Measurements from ENCODE around the gene FRMPD4.

The FRMPD4 gene

DNA sequence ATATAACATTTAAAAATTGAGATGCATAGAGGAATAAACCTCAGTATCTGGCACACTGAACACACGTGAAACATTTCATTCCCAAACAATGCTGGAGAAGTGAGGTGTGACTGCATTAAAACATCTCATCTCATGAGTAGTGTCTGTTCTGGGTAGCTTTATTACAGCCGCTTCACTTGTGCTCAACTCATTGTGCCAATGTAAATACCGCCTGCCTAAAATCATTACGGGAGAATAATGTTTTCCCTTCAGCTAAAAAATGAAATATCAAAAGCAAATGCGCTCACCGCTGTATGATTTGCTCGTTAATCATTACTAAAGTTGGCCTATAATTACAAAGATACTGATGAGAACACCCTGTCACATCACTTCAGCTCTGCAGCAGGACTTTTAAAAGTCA, 542.8 kb downstream of the FRMPD4 start:
- DNase-seq, result no peak

DNA sequence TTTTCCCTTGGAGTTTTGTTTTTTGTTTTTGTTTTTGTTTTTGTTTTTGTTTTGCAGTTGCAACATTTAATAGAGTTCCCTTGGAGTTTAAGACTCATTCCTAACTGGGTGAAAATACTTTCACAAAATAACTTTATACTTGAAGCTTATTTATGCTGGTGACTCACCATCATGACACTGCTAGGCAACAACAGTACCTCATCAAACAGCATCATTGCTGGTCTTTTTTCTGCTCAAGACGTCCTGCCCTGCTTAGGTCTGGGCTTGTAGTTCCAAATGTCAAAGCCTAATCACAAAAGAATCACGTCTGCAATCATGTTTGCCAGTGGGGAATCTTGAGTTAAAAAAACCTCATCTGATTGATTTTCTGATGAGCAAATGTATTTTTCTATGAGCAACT, 547.3 kb downstream of the FRMPD4 start:
- no peak for DNase-seq

DNA sequence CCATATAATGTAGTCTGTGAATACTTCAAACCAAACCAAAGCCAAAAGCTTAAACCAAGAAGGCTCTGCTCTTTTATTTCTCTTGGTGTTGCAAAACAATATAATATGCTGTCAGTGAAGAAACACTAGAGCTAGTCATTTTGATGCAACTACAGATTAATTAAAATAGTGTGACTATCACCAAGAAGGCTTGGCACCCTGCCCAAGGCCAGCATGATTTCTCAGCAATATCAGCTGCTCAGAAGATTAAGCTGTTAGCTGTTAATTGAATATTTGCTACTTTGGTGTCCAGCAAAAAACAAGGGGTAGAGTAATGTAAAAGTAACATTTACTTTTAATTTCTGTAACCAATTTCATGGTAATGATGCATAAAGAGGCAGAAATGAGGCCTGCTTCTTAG, 548.1 kb downstream of the FRMPD4 start:
- no peak for DNase-seq

DNA sequence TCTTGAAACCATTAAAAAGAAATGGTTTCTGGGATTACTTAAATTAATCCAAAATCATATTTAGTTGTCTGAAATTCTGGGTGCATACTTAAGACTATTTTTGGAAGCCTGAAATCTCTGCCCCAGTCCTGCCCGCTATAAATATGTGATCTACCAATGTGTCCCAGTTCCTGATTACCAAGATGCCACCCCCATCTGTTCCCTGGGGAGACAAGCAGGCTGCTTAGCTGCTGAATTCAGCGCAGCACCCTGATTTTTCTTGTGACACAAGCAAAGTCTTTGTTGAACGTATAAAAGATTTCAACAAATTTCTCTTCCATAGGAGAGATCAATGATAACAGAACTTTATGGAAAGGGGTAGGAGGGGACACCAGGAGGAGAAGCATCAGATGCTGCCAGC, 552.4 kb downstream of the FRMPD4 start:
- no peak for DNase-seq

DNA sequence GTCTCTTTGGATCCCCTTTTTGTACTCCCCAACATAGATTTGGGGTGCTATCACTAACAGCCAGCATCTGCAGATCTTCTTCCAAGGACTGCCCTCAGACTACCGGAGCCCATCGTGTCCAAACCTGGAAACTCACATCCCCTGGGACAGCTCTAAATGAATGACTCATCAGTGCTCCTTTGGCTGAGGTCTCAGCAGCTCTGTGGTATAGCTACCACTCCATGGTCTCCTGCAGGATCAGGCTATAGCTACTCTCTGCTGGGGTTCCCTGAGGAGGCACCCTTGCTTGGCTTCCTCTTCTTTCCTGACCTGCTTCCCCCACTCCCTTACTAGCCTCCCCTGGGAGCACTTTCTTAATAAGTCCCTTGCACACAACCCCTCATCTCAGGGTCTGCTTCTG, 555.5 kb downstream of the FRMPD4 start:
- DNase-seq, result no peak

DNA sequence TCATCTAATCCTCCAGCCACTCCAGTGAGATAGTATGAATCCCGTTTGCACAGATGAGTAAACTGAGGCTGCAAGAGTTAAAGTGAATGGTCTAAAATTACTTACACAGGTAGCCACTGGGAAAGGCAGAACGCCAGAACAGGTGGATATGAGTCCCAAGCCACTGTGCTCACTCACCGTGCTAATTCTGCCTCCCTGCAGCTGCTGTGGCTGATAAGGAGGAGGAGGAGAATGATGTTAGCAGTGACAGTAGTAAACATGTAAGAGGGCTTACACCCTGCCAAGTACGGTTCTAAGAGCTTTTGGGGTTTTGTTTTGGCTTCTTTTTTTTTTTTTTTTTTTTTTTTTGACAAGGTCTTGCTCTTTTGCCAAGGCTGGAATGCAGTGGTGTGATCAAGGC, 562.5 kb downstream of the FRMPD4 start:
- DNase-seq, result no peak

DNA sequence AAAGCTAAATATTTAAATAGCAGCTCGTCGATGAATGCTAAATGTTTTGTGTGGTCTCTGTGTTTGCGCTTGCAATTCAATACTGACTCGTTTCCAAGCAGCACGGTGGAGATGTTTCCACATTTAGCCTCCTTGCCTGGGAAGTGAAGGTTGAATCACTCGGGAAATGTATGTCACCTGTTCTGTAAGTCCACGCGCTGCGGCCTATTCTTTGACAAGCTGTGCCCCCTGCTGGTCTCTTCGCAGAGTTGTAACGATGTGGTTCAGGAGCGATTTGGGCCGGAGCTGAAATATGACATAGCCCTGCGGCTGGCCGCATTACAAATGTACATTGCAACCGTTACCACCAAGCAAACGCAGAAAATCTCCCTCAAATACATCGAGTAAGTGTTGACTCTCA, 563.4 kb downstream of the FRMPD4 start:
- DNase-seq, result peak; percentile 64

DNA sequence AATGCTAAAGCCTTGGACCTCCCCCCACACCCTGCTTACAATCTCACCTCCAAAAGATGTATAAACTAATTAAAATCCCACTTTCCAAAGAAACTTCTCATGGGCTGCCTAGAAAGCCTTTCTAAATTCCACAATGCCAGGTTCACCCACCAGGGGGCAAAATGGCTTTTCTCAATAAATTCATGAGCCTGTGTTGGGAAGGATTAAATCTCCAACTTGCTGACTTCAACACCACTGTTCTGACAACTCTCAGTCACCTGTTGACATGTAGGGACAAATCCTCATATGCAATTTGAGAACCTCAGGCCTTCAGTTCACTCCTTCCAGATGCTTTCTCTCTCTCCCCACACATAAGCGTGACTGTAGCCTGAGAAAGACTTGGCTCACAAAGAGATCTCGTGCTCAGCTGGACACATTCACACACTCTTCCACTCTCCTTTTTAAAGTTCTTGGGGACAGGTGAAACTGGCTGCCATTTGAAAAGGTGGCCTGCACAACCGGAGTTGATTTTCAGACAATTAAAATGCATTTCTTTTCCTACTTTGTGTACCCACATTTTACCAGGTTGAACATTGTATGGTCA, 564.3 kb downstream of the FRMPD4 start:
- DNase-seq, result peak; percentile 17

DNA sequence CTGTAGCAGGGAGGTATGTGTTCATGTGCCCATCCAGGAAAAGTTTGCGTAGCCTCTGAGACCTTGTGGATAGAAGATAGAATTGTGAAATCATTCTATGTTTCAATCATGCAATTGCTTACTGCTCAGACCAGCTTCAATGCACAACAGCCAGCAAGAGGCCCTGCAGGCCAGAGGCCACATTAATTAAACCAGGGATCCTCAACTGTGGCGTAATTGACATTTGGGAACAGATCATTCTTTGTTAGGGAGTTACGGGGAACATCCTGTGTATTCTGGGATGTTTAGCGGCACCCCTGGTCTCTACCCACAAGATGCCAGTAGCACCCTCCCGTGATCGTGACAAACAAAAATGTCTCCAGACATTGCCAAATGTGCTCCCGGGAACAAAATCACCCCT, 566.4 kb downstream of the FRMPD4 start:
- DNase-seq, result no peak

DNA sequence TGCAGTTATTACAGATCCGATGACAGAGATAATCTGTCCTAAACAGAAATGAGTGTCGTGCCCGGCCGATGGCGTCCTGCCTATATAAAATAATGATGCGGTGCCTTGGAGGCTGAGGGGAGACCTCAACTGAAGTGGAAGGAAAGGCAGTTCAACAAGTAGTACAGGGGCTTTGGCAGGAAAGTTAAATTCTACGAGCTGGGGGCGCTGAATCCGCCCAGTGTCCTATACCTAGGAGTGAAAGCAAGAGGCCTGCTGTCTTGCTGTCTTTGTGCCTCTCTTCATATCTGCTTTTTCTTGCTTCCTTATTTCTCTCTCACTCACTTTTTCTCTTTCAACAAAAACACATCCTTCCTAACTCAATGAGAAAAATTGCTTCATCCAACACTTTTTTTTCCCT, 570.8 kb downstream of the FRMPD4 start:
- DNase-seq, result peak; percentile 22

DNA sequence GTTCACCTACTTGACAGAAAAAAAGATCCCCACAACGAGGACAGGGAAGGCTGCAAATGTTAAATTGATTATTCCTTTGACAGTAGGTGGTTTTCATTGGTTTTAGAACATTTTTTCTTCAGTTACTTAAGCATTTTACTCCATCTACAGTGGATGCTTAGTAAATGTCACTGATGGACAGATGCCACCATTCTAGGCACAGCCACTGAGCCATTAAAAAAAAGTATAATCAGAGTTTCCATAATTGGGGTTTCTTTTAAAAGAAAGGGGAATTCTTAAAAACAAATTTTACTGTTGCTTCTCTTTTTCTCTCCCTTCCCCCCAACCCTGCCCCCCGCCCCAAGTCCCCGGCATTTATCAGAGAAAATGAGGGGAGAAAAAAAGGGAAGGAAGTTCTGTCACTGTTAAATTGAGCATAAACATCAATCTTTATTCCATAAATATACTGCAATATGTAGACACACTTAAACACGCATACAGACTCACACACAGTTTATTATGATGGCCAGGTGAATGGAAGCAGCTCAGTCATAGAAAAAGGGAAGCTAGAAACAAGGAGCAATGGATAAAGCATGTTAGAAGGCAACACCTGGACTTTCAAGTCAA, 573.3 kb downstream of the FRMPD4 start:
- no peak for DNase-seq

DNA sequence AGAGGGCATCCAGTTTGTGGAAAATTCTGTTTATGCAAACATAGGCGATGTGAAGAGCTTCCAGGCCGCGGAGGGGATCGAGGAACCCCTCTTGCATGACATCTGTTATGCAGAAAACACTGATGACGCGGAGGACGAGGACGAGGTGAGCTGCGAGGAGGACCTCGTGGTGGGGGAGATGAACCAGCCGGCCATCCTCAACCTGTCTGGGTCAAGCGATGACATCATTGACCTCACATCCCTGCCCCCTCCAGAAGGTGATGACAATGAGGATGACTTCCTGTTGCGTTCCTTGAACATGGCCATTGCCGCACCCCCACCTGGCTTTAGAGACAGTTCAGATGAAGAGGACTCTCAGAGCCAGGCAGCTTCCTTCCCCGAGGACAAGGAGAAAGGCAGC, 578.3 kb downstream of the FRMPD4 start:
- no peak for DNase-seq

DNA sequence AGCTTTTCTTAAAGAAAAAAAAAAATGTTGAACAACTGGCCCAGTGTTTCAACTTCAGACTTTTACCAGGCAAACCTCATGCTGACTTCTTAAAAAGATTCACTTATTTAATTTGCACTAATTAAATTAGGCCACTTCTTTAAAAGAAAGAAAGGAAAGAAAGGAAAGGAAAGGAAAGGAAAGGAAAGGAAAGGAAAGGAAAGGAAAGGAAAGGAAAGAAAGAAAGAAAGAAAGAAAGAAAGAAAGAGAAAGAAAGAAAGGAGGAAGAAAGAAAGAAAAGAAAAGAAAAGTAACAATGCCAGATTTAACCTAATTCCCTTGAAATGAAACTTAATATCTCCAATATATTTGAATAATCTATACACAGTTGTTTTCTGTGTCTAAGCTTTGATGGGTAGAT, 581.6 kb downstream of the FRMPD4 start:
- no peak for DNase-seq

DNA sequence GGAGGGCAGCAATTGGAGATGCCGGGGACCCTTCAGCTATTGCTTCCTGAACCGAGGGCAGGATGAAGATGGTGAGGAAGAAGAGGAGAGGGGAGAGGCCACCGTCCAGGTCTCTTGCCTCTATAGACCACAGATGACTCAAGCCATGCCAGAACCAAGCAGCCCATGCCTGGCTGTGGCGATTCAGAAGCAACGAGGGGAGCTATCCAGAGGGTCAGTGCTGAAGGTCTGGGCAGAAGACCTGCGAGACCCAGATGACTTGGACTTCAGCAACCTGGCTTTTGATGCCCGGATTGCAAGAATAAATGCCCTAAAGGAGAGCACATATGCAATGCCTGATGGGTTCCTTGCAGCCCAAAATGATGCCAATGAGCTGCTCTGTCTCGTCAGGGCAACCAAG, 582.8 kb downstream of the FRMPD4 start:
- DNase-seq, result peak; percentile 3

DNA sequence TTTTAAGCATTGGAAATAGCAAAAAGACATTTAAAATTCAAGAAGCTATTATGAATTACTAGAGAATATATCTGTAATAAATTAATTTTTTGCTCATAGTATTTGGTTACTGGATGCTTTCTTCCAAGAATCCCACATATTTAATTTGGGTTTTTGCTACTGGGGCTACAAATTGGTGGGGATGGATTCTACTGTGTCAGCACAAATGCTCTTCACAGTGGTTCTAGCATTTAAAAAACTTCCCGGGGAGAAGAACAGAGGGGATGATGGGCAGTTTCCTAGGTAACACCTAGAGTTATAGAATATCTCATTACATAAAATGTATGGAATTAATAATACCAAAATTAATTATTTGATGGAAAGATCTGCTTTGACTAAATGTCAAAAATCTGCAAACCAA, 584.0 kb downstream of the FRMPD4 start:
- DNase-seq, result no peak

DNA sequence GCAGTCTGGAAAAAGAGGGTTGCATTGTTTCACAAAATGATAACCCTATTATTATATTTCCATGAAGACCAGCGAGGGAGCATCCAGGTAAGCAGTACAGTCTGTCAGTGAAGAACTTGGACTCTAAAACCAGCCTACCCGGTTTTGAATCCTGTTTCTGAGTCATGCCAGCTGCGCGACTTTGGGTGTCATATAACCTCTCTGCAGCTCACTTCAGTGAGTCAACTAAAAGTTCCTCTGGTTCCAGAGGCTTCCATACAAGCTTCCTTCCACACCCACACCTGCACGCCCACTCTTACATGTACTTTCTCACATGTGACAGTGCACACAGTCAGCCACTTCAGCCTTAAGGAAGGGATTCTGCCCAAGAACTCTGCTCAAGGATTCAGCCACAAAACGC, 603.1 kb downstream of the FRMPD4 start:
- no peak for DNase-seq

DNA sequence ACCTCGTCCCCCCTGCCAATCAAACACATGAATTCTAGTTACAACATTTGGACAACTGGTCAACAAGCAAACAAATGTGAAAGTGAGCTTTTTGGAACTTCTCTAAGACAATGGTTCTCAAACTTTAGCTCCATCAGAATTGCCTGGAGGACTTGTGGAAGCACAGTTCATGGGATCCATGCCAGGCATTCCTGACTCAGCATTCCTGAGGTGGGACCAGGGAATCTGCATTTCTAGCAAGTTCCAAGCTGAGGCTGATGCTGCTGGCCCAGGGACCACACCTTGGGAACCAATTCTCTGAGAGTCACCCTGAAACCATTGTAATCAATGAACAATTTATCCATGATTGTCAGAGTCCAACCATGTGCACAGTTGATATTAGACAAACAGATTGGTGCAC, 609.2 kb downstream of the FRMPD4 start:
- no peak for DNase-seq

DNA sequence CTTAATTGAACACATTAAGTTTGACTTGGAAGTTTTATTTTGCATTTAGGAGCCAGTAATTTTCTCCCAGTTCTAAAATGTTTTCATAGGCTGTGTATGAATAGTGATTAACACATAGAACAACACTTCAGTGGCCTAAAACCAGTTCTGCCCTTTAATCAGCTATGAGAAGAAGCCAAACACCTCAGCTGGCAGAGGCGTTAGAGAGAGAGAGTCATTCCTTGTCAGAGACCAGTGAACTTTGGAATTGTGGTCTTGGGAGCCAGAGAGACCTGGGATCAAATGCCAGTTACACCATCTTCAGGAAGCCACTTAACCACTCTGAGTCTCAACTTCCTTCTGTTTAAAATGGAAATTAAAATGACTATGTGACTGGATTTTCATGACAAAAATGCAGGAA, 613.6 kb downstream of the FRMPD4 start:
- no peak for DNase-seq

DNA sequence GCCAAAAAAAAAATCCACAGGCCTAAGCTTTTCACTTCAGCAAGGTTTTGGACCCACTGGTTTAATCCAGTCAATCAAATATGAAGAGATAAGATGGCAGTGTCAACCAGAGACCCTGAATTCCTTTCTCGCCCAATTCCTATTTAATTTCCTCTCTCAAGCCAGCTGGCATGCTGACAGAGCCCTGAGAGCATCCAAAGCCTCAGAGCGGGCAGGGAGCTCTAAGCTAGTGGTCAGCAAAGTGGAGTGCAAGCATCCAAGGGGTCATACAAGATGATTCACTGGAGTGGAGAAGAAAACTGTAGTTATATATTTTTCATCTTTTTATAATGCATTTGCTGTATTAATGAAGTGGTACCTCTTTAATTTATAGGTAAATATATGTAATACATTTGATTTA, 615.1 kb downstream of the FRMPD4 start:
- DNase-seq, result no peak

DNA sequence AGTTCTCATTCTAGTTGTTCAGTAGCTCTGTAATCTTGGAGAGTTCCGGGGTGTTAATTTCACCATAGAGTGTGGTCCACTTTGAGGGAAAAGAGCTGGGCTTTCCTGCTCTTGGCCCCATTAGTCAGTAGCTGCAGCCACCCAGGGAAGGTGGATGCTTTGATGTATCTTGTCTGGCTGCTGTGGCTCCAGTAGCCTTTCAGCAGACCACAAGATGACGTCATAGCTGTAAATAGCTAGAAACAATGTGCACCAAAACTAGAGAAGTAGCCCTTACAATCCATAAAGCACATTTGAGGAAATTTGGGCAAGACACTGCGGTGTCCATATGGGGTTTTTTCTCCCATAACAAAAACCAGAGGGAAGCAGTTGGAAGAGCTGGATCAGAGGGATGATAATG, 620.0 kb downstream of the FRMPD4 start:
- DNase-seq, result no peak

DNA sequence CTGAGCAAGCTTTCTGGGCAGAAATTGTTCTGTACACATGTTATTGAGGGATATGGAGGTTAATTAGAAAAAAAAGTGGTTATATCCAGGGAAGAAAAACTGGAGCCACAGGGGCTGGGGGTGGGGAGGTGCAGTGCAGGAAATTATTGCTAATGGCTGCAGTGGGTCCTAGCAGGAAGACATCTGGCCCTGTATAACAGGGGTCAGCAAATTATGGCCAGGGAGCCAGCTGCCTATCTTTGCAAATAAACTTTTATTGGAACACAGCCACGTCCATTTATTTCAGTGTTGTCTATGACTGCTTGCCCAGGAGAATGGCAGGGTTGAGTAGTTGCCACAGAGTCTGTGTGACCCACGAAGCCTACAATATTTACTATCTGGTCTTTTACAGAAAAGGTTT, 629.6 kb downstream of the FRMPD4 start:
- DNase-seq, result no peak

DNA sequence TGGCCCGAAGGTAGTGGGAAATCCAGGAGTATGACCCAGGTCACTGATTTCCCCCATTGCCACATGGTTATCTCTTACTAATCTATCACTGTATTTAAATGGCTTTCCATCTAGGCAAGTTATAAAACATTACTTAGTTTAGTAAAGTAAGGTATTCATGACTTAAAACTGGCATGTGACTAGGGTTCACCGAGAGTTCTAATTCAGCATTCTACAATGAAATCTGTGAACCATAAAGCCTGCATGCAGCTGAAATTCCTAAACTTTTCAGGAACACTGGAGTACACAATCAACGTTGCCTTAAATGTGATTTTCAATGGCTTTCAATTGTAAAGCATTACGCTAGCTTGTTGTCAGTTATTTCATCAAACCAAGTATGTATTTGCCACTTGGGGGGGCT, 630.2 kb downstream of the FRMPD4 start:
- no peak for DNase-seq

DNA sequence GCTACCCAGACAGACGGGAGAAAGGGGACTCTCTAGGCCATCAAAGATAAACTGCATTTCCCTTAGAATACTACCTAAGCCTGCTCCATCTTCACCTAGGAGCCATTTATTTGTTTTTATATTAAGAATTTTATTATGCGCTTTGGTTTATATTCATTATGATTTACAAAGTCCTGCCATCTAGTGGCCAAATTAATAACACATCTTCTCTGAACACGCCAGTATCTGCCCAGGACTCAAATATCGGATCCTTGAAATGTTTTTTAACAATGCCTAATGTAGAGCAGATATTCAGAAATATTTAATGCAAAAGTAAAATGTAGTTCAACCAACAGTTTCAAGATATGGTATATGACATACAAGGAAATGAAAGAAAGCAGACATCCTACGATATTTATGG, 632.2 kb downstream of the FRMPD4 start:
- peak; percentile 50 for DNase-seq

DNA sequence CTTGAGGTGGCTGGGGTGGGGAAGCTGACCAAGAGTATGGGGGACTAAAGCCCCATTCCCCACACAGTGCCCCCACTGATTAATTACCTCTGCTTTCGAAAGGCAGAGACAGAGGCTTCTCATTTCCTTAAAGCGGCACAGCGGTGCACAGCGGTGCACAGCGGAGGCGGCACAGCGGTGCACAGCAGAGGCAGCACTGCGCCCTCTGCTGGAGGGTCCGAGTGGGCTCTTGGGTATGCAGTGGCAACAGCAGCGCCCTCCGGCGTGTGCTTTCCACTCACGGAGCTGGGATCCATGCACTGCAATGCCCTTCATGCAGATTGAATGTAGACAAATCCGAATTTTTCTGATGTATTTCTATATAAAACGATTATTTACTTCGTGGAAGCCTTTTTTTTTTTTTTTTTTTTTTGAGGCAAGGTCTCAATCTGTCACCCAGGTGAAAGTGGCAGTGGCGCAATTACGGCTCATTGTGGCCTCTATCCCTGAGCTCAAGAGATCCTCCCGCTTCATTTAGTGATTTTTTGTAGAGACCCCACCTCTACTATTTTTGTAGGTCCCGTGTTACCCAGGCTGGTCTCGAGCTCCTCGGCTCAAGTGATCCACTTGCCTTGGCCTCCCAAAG, 633.3 kb downstream of the FRMPD4 start:
- peak; percentile 89 for DNase-seq
